Astrocyte of the cerebellum (primary cell): ENCODE data around the gene ZC3H18.

ENCODE experiments used
- DNase-seq: peaks from one replicate; pipeline ENCODE4 v3.0.0-alpha.2; 2011; ENCODE audit warnings: low read depth
- H3K4me3 ChIP-seq: 2 replicates; pipeline ENCODE4 v1.5.1; 2011; ENCODE audit warnings: mild to moderate bottlenecking, low read depth, low read length, moderate library complexity
- in situ Hi-C: cut with HindIII; loops from 2 replicates; pipeline ENCODE4 v1.10.0; 2017; ENCODE audit warnings: low sequenced_read_pairs
- TF ChIP-seq, protein P1 (sequence below): IDR thresholded peaks from 2 replicates; pipeline ENCODE4 v1.5.1; 2012; ENCODE audit warnings: low read length, low read depth, moderate library complexity, mild to moderate bottlenecking; ENCODE audit errors: missing control alignments

ZC3H18 gene

DNA sequence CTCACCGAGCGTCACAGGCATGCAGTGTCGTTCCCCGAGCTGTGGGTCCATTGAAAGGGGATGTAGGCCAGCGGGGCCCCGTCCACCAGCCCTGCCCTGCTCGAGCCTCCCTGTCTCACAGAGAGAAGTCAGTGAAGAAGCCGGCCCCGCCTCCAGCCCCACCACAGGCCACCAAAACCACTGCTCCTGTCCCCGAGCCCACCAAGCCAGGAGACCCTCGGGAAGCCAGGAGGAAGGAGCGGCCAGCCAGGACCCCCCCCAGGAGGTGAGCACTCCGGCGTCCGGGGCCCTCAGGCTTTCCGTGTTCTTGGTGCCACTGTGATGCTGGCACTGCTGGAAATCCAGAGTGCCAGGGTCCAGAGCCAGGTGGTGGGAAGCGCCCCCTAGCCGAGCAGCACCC is 54.3 kb downstream of the ZC3H18 start:
- H3K4me3 ChIP-seq, result no peak overlapping the region
- TF ChIP-seq, protein P1, sequence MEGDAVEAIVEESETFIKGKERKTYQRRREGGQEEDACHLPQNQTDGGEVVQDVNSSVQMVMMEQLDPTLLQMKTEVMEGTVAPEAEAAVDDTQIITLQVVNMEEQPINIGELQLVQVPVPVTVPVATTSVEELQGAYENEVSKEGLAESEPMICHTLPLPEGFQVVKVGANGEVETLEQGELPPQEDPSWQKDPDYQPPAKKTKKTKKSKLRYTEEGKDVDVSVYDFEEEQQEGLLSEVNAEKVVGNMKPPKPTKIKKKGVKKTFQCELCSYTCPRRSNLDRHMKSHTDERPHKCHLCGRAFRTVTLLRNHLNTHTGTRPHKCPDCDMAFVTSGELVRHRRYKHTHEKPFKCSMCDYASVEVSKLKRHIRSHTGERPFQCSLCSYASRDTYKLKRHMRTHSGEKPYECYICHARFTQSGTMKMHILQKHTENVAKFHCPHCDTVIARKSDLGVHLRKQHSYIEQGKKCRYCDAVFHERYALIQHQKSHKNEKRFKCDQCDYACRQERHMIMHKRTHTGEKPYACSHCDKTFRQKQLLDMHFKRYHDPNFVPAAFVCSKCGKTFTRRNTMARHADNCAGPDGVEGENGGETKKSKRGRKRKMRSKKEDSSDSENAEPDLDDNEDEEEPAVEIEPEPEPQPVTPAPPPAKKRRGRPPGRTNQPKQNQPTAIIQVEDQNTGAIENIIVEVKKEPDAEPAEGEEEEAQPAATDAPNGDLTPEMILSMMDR, result no peak
- no peak for DNase-seq
- in situ Hi-C loops, result no loop called here

DNA sequence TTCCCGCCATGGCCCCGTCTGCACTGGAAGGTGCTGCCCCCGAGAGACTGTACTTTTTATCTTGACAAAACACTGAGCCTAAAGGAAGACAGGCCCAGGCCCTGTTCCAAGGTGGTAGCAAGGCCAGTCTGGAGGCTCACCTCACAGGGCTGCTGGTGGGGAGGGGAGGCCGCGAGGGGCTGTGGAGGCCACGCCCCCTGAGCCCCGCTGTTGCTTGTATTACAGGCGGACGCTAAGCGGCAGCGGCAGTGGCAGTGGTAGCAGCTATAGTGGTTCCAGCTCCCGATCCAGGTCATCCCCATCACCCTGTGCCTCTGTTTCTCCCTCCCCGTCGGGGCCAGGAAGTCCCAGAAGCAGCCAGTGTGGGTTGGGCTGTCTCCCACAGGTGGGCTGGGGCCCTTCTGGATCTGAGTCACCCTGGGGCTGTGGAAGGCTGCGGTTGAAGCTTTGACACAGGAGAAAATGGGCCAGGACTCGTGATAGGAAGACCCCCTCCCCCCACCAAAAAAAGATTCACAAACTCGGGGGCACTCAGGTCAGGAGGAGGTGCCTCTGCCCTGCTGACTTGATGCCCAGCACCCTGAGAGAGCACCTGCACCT is 54.9 kb downstream of the ZC3H18 start:
- TF ChIP-seq, protein P1, result no peak
- no peak for DNase-seq
- in situ Hi-C loops, result loop anchor here (5.0 kb wide), 1 partner anchor 38 kb away; no protein-coding TSS in a partner anchor
- H3K4me3 ChIP-seq, result no peak overlapping the region

DNA sequence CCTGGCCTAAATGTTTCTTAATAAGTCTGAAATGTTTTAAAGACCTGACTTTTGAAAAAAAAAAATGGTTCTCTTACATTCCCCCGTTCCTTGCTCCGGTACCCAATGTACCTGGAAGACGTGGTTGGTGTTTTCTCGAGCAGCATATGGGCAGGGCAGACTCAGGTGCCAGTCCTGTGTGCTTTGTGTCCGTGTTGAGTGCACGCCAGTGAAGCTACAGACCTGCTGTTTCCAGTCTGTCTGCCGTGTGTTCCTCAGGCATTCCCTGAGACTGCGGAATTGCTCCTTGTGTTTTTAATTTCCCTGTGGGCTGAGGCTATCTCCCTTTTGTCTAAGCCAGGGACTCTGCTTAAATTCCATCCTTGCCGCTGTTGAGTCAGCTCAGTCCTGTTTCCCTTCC is 56.4 kb downstream of the ZC3H18 start:
- in situ Hi-C loops, result loop anchor here (5.0 kb wide), 1 partner anchor 39 kb away; no protein-coding TSS in a partner anchor
- DNase-seq, result no peak
- TF ChIP-seq, protein P1, result no peak
- no peak overlapping the region for H3K4me3 ChIP-seq

DNA sequence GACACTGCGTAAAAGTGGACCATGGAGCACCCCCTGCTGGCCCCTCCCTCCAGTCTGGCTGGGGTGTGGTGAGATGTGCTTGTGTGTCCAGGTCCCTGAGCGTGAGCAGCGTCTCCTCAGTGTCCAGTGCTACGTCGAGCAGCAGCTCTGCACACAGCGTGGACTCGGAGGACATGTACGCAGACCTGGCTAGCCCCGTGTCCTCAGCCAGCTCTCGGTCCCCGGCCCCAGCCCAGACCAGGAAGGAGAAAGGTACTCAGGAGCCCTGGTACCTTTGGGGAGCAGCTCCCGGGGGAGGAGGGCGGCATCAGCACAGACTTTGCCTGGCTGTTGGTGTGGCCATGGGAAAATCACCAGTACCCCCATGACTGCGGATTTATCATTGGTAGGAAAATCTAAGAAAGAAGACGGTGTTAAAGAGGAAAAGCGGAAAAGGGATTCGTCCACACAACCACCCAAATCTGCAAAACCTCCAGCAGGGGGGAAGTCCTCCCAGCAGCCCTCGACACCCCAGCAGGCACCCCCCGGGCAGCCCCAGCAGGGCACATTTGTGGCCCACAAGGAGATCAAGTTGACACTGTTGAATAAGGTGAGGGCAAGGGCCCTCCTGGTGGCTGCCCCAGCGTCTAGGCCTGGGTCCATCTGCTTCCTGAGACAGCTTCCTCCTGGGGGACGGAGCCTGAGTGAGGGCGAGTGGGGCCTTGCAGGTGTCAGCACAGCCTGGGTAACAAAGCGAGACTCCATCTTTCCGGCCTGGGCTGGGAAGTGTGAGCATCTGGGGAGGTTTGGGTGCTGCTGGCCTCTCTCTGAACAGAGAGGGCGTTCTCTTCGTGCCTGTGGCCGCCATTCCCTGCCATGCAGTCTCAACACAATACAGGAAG is 57.6 kb downstream of the ZC3H18 start:
- no peak for DNase-seq
- in situ Hi-C loops, result loop anchor here (5.0 kb wide), 1 partner anchor 40 kb away; no protein-coding TSS in a partner anchor
- TF ChIP-seq, protein P1, result no peak
- no peak overlapping the region for H3K4me3 ChIP-seq

DNA sequence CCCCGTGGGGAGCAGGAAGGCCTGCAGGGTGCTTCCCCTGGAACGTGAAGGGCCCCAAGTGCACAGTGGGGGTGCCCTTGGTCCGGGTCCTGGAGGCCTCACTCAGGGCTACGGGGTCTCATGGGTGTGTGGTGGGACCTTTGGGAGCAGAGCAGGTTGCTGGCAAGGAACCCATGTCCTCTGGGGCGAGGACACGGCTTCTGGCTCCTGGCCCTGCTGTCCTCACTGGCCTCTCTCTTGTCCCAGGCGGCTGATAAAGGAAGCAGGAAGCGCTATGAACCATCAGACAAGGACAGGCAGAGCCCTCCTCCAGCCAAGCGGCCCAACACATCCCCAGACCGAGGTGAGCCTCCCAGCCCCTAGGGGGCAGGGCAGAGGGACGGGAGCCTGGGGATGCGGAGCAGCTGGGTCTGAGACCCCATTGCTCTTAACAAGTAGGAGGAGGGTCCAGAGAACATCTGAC is 58.3 kb downstream of the ZC3H18 start:
- DNase-seq, result no peak
- in situ Hi-C loops, result loop anchor here (5.0 kb wide), 1 partner anchor 41 kb away; no protein-coding TSS in a partner anchor
- TF ChIP-seq, protein P1, result peak; percentile 52
- H3K4me3 ChIP-seq, result no peak overlapping the region

DNA sequence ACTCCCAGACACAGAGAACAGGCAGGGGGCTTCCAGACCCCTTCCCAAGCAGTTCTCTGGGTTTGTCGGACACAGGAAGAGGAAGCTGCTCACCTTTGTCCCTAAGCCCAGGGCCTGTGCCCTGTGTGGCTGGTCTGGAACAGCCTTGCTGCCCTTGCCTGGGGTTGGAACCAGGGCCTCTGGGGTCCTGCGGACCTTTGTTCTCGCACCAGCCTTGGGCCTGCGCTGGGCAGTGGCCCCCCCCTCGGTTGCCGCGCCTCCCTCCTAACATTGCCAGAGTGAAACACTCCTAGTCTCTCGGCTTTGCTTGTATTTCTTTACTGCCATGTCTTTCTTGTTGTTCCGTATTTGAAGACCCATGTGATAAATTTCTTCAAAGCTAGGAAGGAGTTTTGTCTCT is 59.6 kb downstream of the ZC3H18 start:
- TF ChIP-seq, protein P1, result no peak
- DNase-seq, result no peak
- H3K4me3 ChIP-seq, result no peak overlapping the region
- in situ Hi-C loops, result loop anchor here (5.0 kb wide), 1 partner anchor 43 kb away; no protein-coding TSS in a partner anchor
